Measurements from ENCODE around the gene ATP13A2. TPM values are rescaled to one million over a fixed set of nuclear protein-coding genes. Genes with fewer than 3 reads are reported as not detected.

ATP13A2 gene
- polyA plus RNA-seq, 4 donors: 14.6 to 33.7 (median 17.4) TPM

GRCh38 chr1:17005365-17005740 lies 6.4 kb downstream of the ATP13A2 start:
- Histone ChIP-seq H3K4me1 (ENCODE audit: control insufficient read depth in 3 of 3, insufficient read depth in 2 of 3, low read depth in 1 of 3, low read length in 2 of 3) (peaks cover 0 to 4% (median 0%) of the 10 kb centered on the region in 3 donors), H3K27me3 (ENCODE audit: control insufficient read depth in 3 of 3, insufficient read depth in 3 of 3, low read length in 3 of 3) (no peaks in the 10 kb centered on the region), H3K36me3 (ENCODE audit: control insufficient read depth in 3 of 3, insufficient read depth in 2 of 3, low read depth in 1 of 3, low read length in 3 of 3) (peaks cover 0 to 41% (median 8%) of the 10 kb centered on the region in 3 donors), H3K4me3 (ENCODE audit: low read depth in 1 of 3, low read length in 3 of 3) (no peak overlapping the region), H3K9me3 (ENCODE audit: control insufficient read depth in 2 of 2, insufficient read depth in 1 of 2, low read depth in 1 of 2, low read length in 1 of 2) (no peaks in the 10 kb centered on the region), H3K27ac (ENCODE audit: low read depth in 1 of 3, low read length in 2 of 3) (no peak overlapping the region)
- DNase-seq (no peak), FAIRE-seq (no peak)
- 94 to 97% (median 95%) methylated on average over 19 of the region's 19 CpGs for WGBS, 3 donors

DNA sequence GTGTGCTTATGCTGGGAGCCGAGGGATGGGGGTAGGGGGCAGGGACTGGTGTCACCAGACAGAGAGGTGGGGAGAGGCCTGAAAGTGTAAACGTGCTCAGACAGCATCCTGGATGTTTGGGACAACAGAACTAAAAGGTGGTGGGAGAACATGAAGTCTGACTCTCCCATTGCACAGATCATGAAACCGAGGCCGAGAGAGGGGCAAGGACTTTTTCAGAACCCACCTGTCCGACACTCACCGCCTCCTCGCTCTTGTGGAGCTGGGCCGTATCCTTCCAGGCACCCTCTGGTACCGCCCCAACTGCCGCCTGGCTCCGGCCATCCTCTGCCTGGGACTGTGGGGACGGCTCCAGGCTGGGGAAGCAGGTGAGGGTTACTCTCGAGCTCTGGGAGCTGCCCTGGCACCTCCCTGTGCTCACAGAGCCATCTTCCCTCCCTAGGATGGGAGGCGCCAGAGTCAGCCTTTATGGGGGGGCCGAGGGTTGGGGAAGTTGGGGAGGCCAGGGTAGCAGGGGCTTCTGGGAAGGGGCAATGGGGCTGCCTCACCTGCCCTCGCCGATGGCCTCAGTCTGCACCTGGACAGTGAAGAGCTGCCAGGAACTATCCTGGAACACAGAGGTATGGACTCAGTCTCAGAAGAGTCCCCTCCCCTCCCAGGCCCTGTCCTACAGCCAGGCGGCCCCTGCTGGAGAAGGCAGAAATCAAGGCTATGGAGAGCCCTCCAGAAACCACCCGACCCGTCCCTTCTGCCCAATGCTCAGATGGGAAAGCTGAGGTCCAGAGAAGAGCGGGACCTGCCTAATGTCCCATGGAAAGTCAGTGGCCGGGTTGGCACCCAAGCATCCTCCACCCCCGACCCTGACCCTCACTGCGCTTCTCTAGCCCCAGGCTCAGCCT lies 7.0 kb downstream of the ATP13A2 start:
- DNase-seq: no peak
- no peak overlapping the region for H3K4me3 ChIP-seq (ENCODE audit: low read depth in 1 of 3, low read length in 3 of 3)
- no peaks in the 10 kb centered on the region for H3K9me3 ChIP-seq (ENCODE audit: control insufficient read depth in 2 of 2, insufficient read depth in 1 of 2, low read depth in 1 of 2, low read length in 1 of 2)
- no peak overlapping the region for H3K27ac ChIP-seq (ENCODE audit: low read depth in 1 of 3, low read length in 2 of 3)
- peaks cover 0 to 3% (median 0%) of the 10 kb centered on the region in 3 donors for H3K4me1 ChIP-seq (ENCODE audit: control insufficient read depth in 3 of 3, insufficient read depth in 2 of 3, low read depth in 1 of 3, low read length in 2 of 3)
- no peaks in the 10 kb centered on the region for H3K27me3 ChIP-seq (ENCODE audit: control insufficient read depth in 3 of 3, insufficient read depth in 3 of 3, low read length in 3 of 3)
- WGBS, 3 donors: 92 to 94% (median 92%) methylated on average over 24 of the region's 24 CpGs
- H3K36me3 ChIP-seq (ENCODE audit: control insufficient read depth in 3 of 3, insufficient read depth in 2 of 3, low read depth in 1 of 3, low read length in 3 of 3): peaks cover 0 to 46% (median 8%) of the 10 kb centered on the region in 3 donors
- FAIRE-seq: no peak

DNA sequence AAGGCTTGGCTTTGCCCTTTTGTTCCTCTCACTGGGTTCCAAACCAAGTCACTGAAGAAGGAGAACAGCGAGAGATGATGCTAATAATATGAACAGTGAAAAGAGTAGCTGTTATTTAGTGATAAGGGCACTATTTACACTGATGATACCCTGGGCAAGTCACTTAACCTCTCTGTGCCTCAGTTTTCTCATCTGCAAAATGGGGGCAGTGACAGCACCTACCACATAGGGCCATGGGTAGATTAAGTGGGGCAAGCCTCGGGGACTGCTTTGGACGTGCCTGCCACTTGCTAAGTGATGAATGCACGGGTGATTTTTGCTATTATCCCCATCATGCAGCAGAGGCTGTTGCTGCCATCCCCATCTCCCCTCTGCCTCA lies 9.2 kb downstream of the ATP13A2 start:
- FAIRE-seq (no peak), DNase-seq (no peak)
- Histone ChIP-seq H3K4me1 (ENCODE audit: control insufficient read depth in 3 of 3, insufficient read depth in 2 of 3, low read depth in 1 of 3, low read length in 2 of 3) (no peaks in the 10 kb centered on the region), H3K4me3 (ENCODE audit: low read depth in 1 of 3, low read length in 3 of 3) (no peak overlapping the region), H3K27ac (ENCODE audit: low read depth in 1 of 3, low read length in 2 of 3) (no peak overlapping the region), H3K27me3 (ENCODE audit: control insufficient read depth in 3 of 3, insufficient read depth in 3 of 3, low read length in 3 of 3) (no peaks in the 10 kb centered on the region), H3K36me3 (ENCODE audit: control insufficient read depth in 3 of 3, insufficient read depth in 2 of 3, low read depth in 1 of 3, low read length in 3 of 3) (peaks cover 2 to 58% (median 8%) of the 10 kb centered on the region in 3 donors), H3K9me3 (ENCODE audit: control insufficient read depth in 2 of 2, insufficient read depth in 1 of 2, low read depth in 1 of 2, low read length in 1 of 2) (no peaks in the 10 kb centered on the region)
- 87 to 96% (median 95%) methylated on average over 4 of the region's 4 CpGs for WGBS, 3 donors

GRCh38 chr1:17001760-17002523 lies 9.8 kb downstream of the ATP13A2 start:
- 94 to 95% (median 95%) methylated on average over 18 to 19 of the region's 19 CpGs for WGBS, 3 donors
- no peak overlapping the region for H3K4me3 ChIP-seq (ENCODE audit: low read depth in 1 of 3, low read length in 3 of 3)
- H3K4me1 ChIP-seq (ENCODE audit: control insufficient read depth in 3 of 3, insufficient read depth in 2 of 3, low read depth in 1 of 3, low read length in 2 of 3): no peaks in the 10 kb centered on the region
- DNase-seq: no peak
- H3K27me3 ChIP-seq (ENCODE audit: control insufficient read depth in 3 of 3, insufficient read depth in 3 of 3, low read length in 3 of 3): no peaks in the 10 kb centered on the region
- H3K27ac ChIP-seq (ENCODE audit: low read depth in 1 of 3, low read length in 2 of 3): no peak overlapping the region
- H3K9me3 ChIP-seq (ENCODE audit: control insufficient read depth in 2 of 2, insufficient read depth in 1 of 2, low read depth in 1 of 2, low read length in 1 of 2): no peaks in the 10 kb centered on the region
- H3K36me3 ChIP-seq (ENCODE audit: control insufficient read depth in 3 of 3, insufficient read depth in 2 of 3, low read depth in 1 of 3, low read length in 3 of 3): peaks cover 2 to 60% (median 8%) of the 10 kb centered on the region in 3 donors
- FAIRE-seq: no peak

DNA sequence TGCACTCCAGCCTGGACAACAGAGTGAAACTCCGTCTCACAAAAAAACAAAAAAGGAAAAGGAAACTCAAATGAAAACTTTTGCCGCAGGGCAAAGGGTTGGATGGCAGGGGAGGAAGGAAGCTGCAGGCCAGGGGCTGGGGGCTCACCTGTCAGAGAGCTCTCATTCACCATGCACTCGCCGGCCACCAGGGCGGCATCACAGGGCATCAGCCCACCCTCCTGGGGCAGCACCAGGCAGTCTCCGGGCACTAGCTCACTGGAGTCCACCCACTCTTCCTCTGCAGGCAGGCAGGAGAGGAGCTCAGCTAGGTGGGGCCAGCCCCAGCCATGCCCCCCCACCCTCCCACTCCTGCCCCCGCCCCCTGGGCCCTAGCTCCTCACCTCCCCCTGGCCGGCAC lies 11.9 kb downstream of the ATP13A2 start:
- FAIRE-seq (no peak), DNase-seq (no peak)
- WGBS, 3 donors: 84 to 92% (median 92%) methylated on average over 8 of the region's 8 CpGs
- no peak overlapping the region for H3K4me3 ChIP-seq (ENCODE audit: low read depth in 1 of 3, low read length in 3 of 3)
- H3K36me3 ChIP-seq (ENCODE audit: control insufficient read depth in 3 of 3, insufficient read depth in 2 of 3, low read depth in 1 of 3, low read length in 3 of 3): peaks cover 2 to 70% (median 10%) of the 10 kb centered on the region in 3 donors
- H3K27me3 ChIP-seq (ENCODE audit: control insufficient read depth in 3 of 3, insufficient read depth in 3 of 3, low read length in 3 of 3): no peaks in the 10 kb centered on the region
- H3K9me3 ChIP-seq (ENCODE audit: control insufficient read depth in 2 of 2, insufficient read depth in 1 of 2, low read depth in 1 of 2, low read length in 1 of 2): no peaks in the 10 kb centered on the region
- H3K4me1 ChIP-seq (ENCODE audit: control insufficient read depth in 3 of 3, insufficient read depth in 2 of 3, low read depth in 1 of 3, low read length in 2 of 3): no peaks in the 10 kb centered on the region
- no peak overlapping the region for H3K27ac ChIP-seq (ENCODE audit: low read depth in 1 of 3, low read length in 2 of 3)

GRCh38 chr1:16998589-16998988 lies 13.1 kb downstream of the ATP13A2 start:
- Histone ChIP-seq H3K9me3 (ENCODE audit: control insufficient read depth in 2 of 2, insufficient read depth in 1 of 2, low read depth in 1 of 2, low read length in 1 of 2) (no peaks in the 10 kb centered on the region), H3K36me3 (ENCODE audit: control insufficient read depth in 3 of 3, insufficient read depth in 2 of 3, low read depth in 1 of 3, low read length in 3 of 3) (peaks cover 2 to 65% (median 3%) of the 10 kb centered on the region in 3 donors), H3K27me3 (ENCODE audit: control insufficient read depth in 3 of 3, insufficient read depth in 3 of 3, low read length in 3 of 3) (no peaks in the 10 kb centered on the region), H3K27ac (ENCODE audit: low read depth in 1 of 3, low read length in 2 of 3) (no peak overlapping the region), H3K4me1 (ENCODE audit: control insufficient read depth in 3 of 3, insufficient read depth in 2 of 3, low read depth in 1 of 3, low read length in 2 of 3) (no peaks in the 10 kb centered on the region), H3K4me3 (ENCODE audit: low read depth in 1 of 3, low read length in 3 of 3) (no peak overlapping the region)
- FAIRE-seq: no peak
- DNase-seq: no peak
- 75 to 81% (median 80%) methylated on average over 10 of the region's 10 CpGs for WGBS, 3 donors

GRCh38 chr1:16996845-16997244 lies 14.9 kb downstream of the ATP13A2 start:
- Histone ChIP-seq H3K9me3 (ENCODE audit: control insufficient read depth in 2 of 2, insufficient read depth in 1 of 2, low read depth in 1 of 2, low read length in 1 of 2) (no peaks in the 10 kb centered on the region), H3K4me3 (ENCODE audit: low read depth in 1 of 3, low read length in 3 of 3) (no peak overlapping the region), H3K27me3 (ENCODE audit: control insufficient read depth in 3 of 3, insufficient read depth in 3 of 3, low read length in 3 of 3) (no peaks in the 10 kb centered on the region), H3K27ac (ENCODE audit: low read depth in 1 of 3, low read length in 2 of 3) (no peak overlapping the region), H3K4me1 (ENCODE audit: control insufficient read depth in 3 of 3, insufficient read depth in 2 of 3, low read depth in 1 of 3, low read length in 2 of 3) (no peaks in the 10 kb centered on the region), H3K36me3 (ENCODE audit: control insufficient read depth in 3 of 3, insufficient read depth in 2 of 3, low read depth in 1 of 3, low read length in 3 of 3) (peaks cover 2 to 64% (median 3%) of the 10 kb centered on the region in 3 donors)
- WGBS, 3 donors: 94 to 97% (median 96%) methylated on average over 14 of the region's 14 CpGs
- FAIRE-seq: no peak
- no peak for DNase-seq

DNA sequence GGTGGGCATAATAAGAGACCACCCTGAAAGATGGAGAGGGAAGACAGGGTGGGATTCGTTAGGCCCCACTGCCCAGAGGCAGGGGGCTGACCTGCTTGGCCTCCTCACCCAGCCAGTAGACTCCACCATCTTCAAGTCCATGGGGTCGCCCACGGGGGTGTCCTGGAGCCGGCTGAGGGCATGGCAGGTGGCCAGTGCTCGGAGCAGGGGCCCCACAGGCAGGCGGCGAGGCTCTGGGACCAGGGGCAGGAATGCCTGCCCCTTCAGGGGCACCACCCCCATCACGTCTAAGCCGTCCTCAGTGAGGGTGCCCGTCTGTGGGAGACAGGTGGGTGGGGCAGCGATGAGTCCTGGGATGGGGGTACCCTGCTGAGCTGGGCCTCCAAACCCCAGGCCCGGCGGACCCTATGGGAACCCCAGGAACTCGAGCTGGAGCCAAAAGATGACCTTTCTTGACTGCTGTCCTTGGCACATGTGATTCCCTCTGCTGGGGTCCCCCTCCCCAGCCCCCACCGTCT lies 18.1 kb downstream of the ATP13A2 start:
- Histone ChIP-seq H3K4me3 (ENCODE audit: low read depth in 1 of 3, low read length in 3 of 3) (no peak overlapping the region), H3K4me1 (ENCODE audit: control insufficient read depth in 3 of 3, insufficient read depth in 2 of 3, low read depth in 1 of 3, low read length in 2 of 3) (no peaks in the 10 kb centered on the region), H3K9me3 (ENCODE audit: control insufficient read depth in 2 of 2, insufficient read depth in 1 of 2, low read depth in 1 of 2, low read length in 1 of 2) (no peaks in the 10 kb centered on the region), H3K27me3 (ENCODE audit: control insufficient read depth in 3 of 3, insufficient read depth in 3 of 3, low read length in 3 of 3) (no peaks in the 10 kb centered on the region), H3K27ac (ENCODE audit: low read depth in 1 of 3, low read length in 2 of 3) (no peak overlapping the region), H3K36me3 (ENCODE audit: control insufficient read depth in 3 of 3, insufficient read depth in 2 of 3, low read depth in 1 of 3, low read length in 3 of 3) (peaks cover 2 to 69% (median 5%) of the 10 kb centered on the region in 3 donors)
- 92 to 93% (median 93%) methylated on average over 10 to 15 of the region's 15 CpGs for WGBS, 3 donors
- DNase-seq (no peak), FAIRE-seq (no peak)

Measured in small intestine (tissue), 7 donors.